Esophagus squamous epithelium (tissue), 4 donors: ENCODE results near the gene TMEM184B.

Source experiments
- CTCF ChIP-seq, 6 experiments: fragments of 450-650 bp in 4 of 6; fragments of 200-600 bp in 2 of 6; sonication (generic) in 2 of 6; IDR thresholded peaks; one replicate each; pipeline ENCODE4 v1.5.1; 2016 to 2019; ENCODE audit warnings: antibody characterized with exemption in 6 of 6, mild to moderate bottlenecking in 4 of 6, moderate library complexity in 4 of 6
- POLR2A ChIP-seq, 4 donors: fragments of 450-650 bp; IDR thresholded peaks; one replicate each; pipeline ENCODE4 v1.6.1; 2017; ENCODE audit warnings: antibody characterized with exemption in 4 of 4, mild to moderate bottlenecking in 4 of 4, moderate library complexity in 3 of 4

GRCh38 chr22:38320605-38321402 is 48.0 kb upstream of the TMEM184B start:
- no peak for TF ChIP-seq CTCF (IDR thresholded peaks at IDR 0.05)
- no peak for TF ChIP-seq POLR2A (IDR thresholded peaks at IDR 0.05)
